SK-N-SH treated with all-trans-retinoic acid at 6 μM for 48 hours (cell line): ENCODE measurements around the gene CRADD.

Experiments used
- ATAC-seq: fragments of 200-7000 bp; cut with Tn5 transposase; 3 replicates; pipeline ENCODE4 v1.9.1; 2020; ENCODE audit warnings: mild to moderate bottlenecking, moderate library complexity
- ARNTL ChIP-seq: fragments of 450-650 bp; formaldehyde crosslinking; IDR thresholded peaks from 2 replicates; pipeline ENCODE4 v1.5.0; 2020; ENCODE audit warnings: low read depth, mild to moderate bottlenecking, moderate library complexity, borderline replicate concordance
- BACH2 ChIP-seq: fragments of 250-450 bp; sonication (Bioruptor Pico); IDR thresholded peaks from 2 replicates; pipeline ENCODE4 v1.9.0; 2021; ENCODE audit warnings: mild to moderate bottlenecking, borderline replicate concordance
- CSDC2 ChIP-seq: fragments of 250-450 bp; sonication (Bioruptor Pico); IDR thresholded peaks from 2 replicates; pipeline ENCODE4 v1.5.0; 2020; ENCODE audit warnings: mild to moderate bottlenecking, moderate library complexity
- ESRRG ChIP-seq: fragments of 250-450 bp; sonication (Bioruptor Pico); IDR thresholded peaks from 2 replicates; pipeline ENCODE4 v1.6.1; 2021; ENCODE audit warnings: mild to moderate bottlenecking
- GLIS3 ChIP-seq: fragments of 250-450 bp; sonication (Bioruptor Pico); IDR thresholded peaks from 2 replicates; pipeline ENCODE4 v1.5.0; 2020; ENCODE audit warnings: mild to moderate bottlenecking, moderate library complexity
- OSR1 ChIP-seq: fragments of 250-450 bp; sonication (Bioruptor Pico); IDR thresholded peaks from 2 replicates; pipeline ENCODE4 v1.8.0; 2022; ENCODE audit warnings: moderate library complexity, mild to moderate bottlenecking, inconsistent platforms
- PPARA ChIP-seq: fragments of 250-450 bp; sonication (Bioruptor Pico); IDR thresholded peaks from 2 replicates; pipeline ENCODE4 v1.5.0; 2020; ENCODE audit warnings: mild to moderate bottlenecking, borderline replicate concordance
- RARB ChIP-seq: fragments of 250-450 bp; sonication (Bioruptor Pico); IDR thresholded peaks from 2 replicates; pipeline ENCODE4 v1.8.0; 2021; ENCODE audit warnings: mild to moderate bottlenecking, moderate library complexity
- SNAI2 ChIP-seq: fragments of 250-450 bp; sonication (Bioruptor Pico); IDR thresholded peaks from 2 replicates; pipeline ENCODE4 v1.5.0; 2020; ENCODE audit warnings: mild to moderate bottlenecking, moderate library complexity
- TCF4 ChIP-seq: fragments of 250-450 bp; sonication (Bioruptor Pico); IDR thresholded peaks from 2 replicates; pipeline ENCODE4 v1.8.0; 2021; ENCODE audit warnings: mild to moderate bottlenecking, moderate library complexity, borderline replicate concordance
- TOX ChIP-seq: fragments of 250-450 bp; sonication (Bioruptor Pico); IDR thresholded peaks from 2 replicates; pipeline ENCODE4 v1.8.0; 2021; ENCODE audit warnings: mild to moderate bottlenecking, moderate library complexity, borderline replicate concordance
- ZC3H10 ChIP-seq: fragments of 250-450 bp; sonication (Bioruptor Pico); IDR thresholded peaks from 2 replicates; pipeline ENCODE4 v1.5.1; 2021; ENCODE audit warnings: mild to moderate bottlenecking, moderate library complexity
- ZFP3 ChIP-seq: fragments of 250-450 bp; sonication (Bioruptor Pico); IDR thresholded peaks from 2 replicates; pipeline ENCODE4 v1.5.0; 2020; ENCODE audit warnings: mild to moderate bottlenecking, moderate library complexity
- ZFP30 ChIP-seq: fragments of 450-650 bp; formaldehyde crosslinking; IDR thresholded peaks from 2 replicates; pipeline ENCODE4 v1.5.0; 2022; ENCODE audit warnings: mild to moderate bottlenecking, moderate library complexity
- ZNF565 ChIP-seq: fragments of 450-650 bp; formaldehyde crosslinking; conservative IDR thresholded peaks from 2 replicates; pipeline ENCODE4 v1.5.0; 2020; ENCODE audit warnings: low read depth, mild to moderate bottlenecking, moderate library complexity
- ZNF70 ChIP-seq: fragments of 450-650 bp; formaldehyde crosslinking; IDR thresholded peaks from 2 replicates; pipeline ENCODE4 v1.5.0; 2020; ENCODE audit warnings: mild to moderate bottlenecking, moderate library complexity
- ZNF8 ChIP-seq: fragments of 450-650 bp; formaldehyde crosslinking; IDR thresholded peaks from 2 replicates; pipeline ENCODE4 v1.5.0; 2020; ENCODE audit warnings: mild to moderate bottlenecking, moderate library complexity
- TF ChIP-seq, protein P1 (sequence below): fragments of 250-450 bp; sonication (Bioruptor Pico); IDR thresholded peaks from 2 replicates; pipeline ENCODE4 v1.5.1; 2020; ENCODE audit warnings: low read depth, mild to moderate bottlenecking, moderate library complexity
- TF ChIP-seq, protein P2 (sequence below): fragments of 250-450 bp; sonication (Bioruptor Pico); IDR thresholded peaks from 2 replicates; pipeline ENCODE4 v1.5.0; 2020; ENCODE audit warnings: mild to moderate bottlenecking, moderate library complexity
- TF ChIP-seq, protein P3 (sequence below): fragments of 250-450 bp; sonication (Bioruptor Pico); IDR thresholded peaks from 2 replicates; pipeline ENCODE4 v1.8.0; 2020; ENCODE audit warnings: mild to moderate bottlenecking, moderate library complexity, borderline replicate concordance
- TF ChIP-seq, protein P4 (sequence below): fragments of 250-450 bp; sonication (Bioruptor Pico); IDR thresholded peaks from 2 replicates; pipeline ENCODE4 v1.8.0; 2021; ENCODE audit warnings: low read depth, mild to moderate bottlenecking, moderate library complexity, borderline replicate concordance

CRADD gene

DNA sequence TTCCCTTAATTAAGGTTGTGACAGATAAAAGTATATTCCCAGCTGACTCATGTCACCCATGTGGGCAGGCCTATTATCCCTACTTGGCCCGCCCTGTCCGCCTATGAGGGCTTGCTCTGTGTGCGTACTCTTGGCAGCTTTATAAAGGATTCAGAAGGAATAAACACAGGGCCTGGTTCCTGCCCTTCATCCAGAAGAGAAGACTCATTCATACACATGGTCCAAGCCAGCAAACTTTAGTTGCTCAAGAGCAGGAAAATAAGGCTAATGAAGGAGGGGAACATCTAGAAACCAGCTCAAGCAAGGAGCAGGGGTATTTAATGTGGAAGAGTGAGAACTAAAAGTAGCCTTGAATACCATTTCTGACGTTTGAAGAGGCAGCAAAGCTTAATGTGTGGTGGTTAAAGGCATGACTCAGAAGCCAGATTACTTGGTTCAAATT lies 141.9 kb downstream of the CRADD start:
- TF ChIP-seq, protein P1, sequence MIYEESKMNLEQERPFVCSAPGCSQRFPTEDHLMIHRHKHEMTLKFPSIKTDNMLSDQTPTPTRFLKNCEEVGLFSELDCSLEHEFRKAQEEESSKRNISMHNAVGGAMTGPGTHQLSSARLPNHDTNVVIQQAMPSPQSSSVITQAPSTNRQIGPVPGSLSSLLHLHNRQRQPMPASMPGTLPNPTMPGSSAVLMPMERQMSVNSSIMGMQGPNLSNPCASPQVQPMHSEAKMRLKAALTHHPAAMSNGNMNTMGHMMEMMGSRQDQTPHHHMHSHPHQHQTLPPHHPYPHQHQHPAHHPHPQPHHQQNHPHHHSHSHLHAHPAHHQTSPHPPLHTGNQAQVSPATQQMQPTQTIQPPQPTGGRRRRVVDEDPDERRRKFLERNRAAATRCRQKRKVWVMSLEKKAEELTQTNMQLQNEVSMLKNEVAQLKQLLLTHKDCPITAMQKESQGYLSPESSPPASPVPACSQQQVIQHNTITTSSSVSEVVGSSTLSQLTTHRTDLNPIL (CRISPR knock-in tag): no peak
- TF ChIP-seq RARB (CRISPR knock-in tag) (no peak), ZNF70 (CRISPR knock-in tag) (no peak), TOX (CRISPR knock-in tag) (no peak), CSDC2 (CRISPR knock-in tag) (no peak), ZFP3 (CRISPR knock-in tag) (no peak)
- ATAC-seq: no peak

DNA sequence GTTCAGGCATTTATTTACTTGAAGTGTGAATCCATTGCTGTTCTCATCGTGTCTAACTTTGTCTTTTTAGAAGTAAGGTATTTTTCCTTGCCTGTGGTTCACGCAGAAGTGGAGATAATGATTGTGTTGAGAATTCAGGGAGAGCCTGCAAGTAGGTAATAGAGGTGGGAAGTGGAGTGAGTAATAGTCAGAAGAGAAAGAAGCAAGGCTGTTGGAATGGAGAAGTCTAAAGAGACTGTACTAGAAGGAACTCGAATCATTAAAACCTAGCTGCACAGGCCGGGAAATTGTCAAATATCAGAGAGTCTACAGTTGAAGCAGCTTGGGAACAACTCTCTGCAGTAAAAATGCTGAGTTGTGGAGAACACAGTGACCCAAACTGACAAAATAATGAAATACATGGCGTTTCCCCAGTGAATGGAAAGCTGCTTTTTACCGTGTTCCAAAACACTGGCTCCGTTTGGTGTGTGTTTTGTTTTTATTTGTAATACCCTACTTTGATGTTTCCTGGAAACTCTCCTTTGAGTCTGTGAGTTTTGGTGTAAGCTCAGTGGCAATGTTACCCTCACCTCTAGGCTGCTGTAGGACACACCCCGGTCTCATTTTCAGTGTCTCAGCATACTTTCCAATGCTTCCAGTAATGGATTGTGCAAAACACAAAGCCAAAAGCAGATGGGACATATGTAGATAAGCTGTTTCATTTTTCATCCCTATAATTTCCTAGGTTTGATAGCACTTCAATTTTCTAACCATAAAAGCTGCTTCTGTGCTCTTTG lies 146.6 kb downstream of the CRADD start:
- ATAC-seq: no peak
- TF ChIP-seq ZC3H10 (no peak), CSDC2 (CRISPR knock-in tag) (no peak)

DNA sequence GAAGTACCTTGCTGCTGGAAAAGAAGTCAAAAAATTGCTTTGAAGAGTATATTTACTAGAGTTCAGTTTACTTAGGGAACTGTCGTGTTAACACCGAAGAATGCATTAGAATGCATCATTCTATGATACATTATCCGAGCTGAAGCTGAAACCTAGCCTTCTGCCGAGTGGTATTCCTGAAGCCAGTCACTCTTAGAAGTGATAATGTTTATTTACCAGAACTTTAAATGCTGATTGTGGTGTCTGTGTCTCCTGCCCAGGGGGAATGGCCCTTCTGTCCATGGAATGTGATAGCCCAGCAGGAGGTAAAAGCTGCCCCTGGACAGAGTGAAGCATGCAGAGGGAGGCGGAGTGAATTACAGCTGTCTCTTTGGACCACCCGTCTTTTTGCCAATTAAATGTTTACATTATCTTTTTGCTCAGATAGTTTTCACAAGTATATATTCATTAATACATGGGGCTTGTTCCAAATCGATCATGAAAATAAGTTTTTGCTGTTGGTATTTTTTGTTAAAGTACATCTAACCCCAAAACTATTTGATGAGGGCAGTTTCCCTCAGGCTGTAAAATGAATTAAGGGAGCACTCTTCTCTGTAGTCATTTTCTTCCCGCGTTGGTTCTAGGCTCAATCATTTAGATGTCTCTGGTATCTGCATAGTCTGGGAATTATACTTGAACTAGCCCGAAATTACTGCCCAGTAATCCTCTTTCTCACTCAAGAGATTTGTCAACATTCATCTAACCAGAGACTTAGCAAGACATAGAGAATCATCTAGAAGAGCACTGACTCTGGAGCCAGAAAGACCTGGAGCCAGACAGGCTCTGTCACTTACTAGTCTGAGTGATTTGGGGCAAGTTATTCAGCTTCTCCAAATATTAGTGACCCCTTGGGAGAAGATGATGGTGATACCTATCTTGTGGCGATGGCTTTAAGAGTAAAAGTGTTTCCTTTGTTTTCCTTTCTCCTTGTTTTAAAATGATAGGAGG lies 147.6 kb downstream of the CRADD start:
- no peak; the same call in 2 of the 3 replicates for ATAC-seq
- TF ChIP-seq TOX (CRISPR knock-in tag) (no peak), ZC3H10 (no peak), ZNF565 (CRISPR knock-in tag) (no peak), GLIS3 (CRISPR knock-in tag) (no peak), ZNF70 (CRISPR knock-in tag) (no peak), SNAI2 (CRISPR knock-in tag) (no peak), ARNTL (CRISPR knock-in tag) (no peak), OSR1 (no peak), ESRRG (no peak), ZNF8 (CRISPR knock-in tag) (no peak), RARB (CRISPR knock-in tag) (no peak), PPARA (CRISPR knock-in tag) (no peak), ZFP30 (CRISPR knock-in tag) (no peak)
- TF ChIP-seq, protein P2, sequence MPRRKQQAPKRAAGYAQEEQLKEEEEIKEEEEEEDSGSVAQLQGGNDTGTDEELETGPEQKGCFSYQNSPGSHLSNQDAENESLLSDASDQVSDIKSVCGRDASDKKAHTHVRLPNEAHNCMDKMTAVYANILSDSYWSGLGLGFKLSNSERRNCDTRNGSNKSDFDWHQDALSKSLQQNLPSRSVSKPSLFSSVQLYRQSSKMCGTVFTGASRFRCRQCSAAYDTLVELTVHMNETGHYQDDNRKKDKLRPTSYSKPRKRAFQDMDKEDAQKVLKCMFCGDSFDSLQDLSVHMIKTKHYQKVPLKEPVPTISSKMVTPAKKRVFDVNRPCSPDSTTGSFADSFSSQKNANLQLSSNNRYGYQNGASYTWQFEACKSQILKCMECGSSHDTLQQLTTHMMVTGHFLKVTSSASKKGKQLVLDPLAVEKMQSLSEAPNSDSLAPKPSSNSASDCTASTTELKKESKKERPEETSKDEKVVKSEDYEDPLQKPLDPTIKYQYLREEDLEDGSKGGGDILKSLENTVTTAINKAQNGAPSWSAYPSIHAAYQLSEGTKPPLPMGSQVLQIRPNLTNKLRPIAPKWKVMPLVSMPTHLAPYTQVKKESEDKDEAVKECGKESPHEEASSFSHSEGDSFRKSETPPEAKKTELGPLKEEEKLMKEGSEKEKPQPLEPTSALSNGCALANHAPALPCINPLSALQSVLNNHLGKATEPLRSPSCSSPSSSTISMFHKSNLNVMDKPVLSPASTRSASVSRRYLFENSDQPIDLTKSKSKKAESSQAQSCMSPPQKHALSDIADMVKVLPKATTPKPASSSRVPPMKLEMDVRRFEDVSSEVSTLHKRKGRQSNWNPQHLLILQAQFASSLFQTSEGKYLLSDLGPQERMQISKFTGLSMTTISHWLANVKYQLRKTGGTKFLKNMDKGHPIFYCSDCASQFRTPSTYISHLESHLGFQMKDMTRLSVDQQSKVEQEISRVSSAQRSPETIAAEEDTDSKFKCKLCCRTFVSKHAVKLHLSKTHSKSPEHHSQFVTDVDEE (CRISPR knock-in tag): no peak
- TF ChIP-seq, protein P3, sequence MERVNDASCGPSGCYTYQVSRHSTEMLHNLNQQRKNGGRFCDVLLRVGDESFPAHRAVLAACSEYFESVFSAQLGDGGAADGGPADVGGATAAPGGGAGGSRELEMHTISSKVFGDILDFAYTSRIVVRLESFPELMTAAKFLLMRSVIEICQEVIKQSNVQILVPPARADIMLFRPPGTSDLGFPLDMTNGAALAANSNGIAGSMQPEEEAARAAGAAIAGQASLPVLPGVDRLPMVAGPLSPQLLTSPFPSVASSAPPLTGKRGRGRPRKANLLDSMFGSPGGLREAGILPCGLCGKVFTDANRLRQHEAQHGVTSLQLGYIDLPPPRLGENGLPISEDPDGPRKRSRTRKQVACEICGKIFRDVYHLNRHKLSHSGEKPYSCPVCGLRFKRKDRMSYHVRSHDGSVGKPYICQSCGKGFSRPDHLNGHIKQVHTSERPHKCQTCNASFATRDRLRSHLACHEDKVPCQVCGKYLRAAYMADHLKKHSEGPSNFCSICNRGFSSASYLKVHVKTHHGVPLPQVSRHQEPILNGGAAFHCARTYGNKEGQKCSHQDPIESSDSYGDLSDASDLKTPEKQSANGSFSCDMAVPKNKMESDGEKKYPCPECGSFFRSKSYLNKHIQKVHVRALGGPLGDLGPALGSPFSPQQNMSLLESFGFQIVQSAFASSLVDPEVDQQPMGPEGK (CRISPR knock-in tag): no peak

DNA sequence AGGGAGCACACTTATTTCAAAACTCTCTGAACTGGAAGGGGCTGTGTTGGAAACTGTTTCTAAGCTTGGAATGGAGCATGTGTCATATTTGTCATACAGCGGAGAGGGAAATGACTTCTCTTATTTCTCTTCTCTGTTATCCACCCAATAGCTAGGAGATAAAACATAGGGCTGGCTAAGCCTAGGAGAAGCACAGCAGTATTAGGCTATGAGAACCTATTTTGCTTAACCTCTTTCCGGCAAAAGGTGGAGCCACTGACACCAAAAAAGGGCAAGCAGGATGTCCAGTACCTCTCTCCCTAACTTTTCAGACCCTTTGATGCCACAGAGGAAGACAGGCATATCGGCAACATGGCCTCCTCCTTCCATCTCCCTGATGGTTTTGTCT lies 148.3 kb downstream of the CRADD start:
- ATAC-seq: peak; percentile 26; the same call in 2 of the 3 replicates
- no peak for TF ChIP-seq TOX (CRISPR knock-in tag)
- no peak for TF ChIP-seq TCF4 (CRISPR knock-in tag)
- no peak for TF ChIP-seq GLIS3 (CRISPR knock-in tag)
- no peak for TF ChIP-seq ZNF565 (CRISPR knock-in tag)
- no peak for TF ChIP-seq ZFP3 (CRISPR knock-in tag)
- TF ChIP-seq, protein P1 (CRISPR knock-in tag): no peak
- TF ChIP-seq, protein P4, sequence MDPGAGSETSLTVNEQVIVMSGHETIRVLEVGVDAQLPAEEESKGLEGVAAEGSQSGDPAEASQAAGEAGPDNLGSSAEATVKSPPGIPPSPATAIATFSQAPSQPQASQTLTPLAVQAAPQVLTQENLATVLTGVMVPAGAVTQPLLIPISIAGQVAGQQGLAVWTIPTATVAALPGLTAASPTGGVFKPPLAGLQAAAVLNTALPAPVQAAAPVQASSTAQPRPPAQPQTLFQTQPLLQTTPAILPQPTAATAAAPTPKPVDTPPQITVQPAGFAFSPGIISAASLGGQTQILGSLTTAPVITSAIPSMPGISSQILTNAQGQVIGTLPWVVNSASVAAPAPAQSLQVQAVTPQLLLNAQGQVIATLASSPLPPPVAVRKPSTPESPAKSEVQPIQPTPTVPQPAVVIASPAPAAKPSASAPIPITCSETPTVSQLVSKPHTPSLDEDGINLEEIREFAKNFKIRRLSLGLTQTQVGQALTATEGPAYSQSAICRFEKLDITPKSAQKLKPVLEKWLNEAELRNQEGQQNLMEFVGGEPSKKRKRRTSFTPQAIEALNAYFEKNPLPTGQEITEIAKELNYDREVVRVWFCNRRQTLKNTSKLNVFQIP (CRISPR knock-in tag): no peak
- TF ChIP-seq ESRRG: no peak
- no peak for TF ChIP-seq OSR1
- TF ChIP-seq ZC3H10: no peak
- no peak for TF ChIP-seq BACH2 (CRISPR knock-in tag)
- TF ChIP-seq ZNF70 (CRISPR knock-in tag): no peak
